HG02763 (cell line): ENCODE results near the gene DCDC2C.

Experiments used
- ATAC-seq: cut with Tn5 transposase; IDR thresholded peaks from one replicate; pipeline ENCODE4 v1.9.1; 2021; ENCODE audit warnings: mild to moderate bottlenecking, moderate library complexity; ENCODE audit not compliant: unreplicated experiment

DCDC2C gene

DNA sequence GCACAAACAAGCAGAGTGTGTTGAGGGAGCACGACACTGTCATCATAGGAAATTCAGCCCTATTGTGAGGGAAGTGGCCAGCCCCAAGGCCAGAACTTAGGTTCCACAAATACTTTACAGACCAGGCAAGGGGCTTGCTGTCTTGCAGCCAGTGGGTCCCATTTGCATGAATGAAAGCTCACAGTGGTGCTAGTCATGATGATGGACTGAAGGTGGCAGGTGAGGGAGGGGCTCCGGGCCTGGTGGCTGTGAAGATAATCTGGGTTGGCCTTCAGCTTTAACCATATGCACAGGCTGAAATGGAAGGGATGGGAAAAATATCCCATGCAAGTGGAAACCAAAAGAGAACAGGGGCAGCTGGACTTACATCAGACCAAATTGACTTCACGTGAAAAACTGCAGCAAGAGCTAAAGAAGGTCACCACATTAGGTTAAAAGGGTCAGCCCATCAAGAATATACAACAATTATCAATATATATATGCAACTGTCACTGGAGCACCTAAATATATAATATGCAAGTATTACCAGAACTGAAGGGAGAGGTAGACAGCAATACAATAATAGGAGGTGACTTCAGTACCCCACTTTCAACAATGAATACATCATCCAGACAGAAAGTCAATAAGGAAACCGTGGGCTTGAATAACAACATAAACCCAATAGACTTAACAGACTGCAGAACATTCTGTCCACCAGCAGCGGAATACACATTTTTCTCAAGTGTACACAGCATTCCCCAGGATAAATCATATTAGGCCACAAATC, 39.6 kb downstream of the DCDC2C start:
- ATAC-seq: no peak

DNA sequence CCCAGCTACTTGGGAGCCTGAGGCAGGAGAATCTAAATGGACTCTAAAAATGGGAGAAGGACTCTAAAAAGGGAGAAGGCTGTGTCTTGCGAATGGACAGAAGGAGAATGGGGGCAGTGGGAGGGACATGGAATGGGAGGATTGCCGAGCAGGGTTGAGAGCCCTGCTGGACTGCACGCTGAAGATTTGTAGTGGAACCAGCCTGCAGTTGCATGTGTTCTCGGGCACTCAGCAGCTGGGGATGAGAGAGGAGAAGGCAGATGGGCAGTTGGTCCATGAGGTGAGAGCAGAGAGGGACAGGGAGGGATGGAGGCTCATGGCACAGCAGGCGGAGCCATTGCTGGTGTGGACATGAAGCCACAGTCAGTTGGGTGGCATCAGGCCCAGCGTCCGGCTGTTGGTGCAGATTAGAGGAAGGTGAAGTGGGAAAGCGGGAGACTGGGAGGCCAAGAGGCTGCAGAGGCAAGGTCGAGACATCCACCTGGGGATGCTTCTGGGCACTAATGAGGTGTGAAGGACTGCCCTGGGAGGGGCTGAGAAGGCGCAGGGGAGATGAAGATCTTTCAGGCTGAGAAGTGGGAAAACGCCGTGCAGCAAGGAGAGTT, 40.7 kb downstream of the DCDC2C start:
- ATAC-seq: no peak

GRCh38 chr2:3745920-3746319, 42.5 kb downstream of the DCDC2C start:
- no peak for ATAC-seq

- ATAC-seq: no peak
Measured at GRCh38 chr2:3747032-3747654, 43.8 kb downstream of the DCDC2C start.

- no peak for ATAC-seq
Measured at GRCh38 chr2:3747826-3748225, 44.5 kb downstream of the DCDC2C start.

DNA sequence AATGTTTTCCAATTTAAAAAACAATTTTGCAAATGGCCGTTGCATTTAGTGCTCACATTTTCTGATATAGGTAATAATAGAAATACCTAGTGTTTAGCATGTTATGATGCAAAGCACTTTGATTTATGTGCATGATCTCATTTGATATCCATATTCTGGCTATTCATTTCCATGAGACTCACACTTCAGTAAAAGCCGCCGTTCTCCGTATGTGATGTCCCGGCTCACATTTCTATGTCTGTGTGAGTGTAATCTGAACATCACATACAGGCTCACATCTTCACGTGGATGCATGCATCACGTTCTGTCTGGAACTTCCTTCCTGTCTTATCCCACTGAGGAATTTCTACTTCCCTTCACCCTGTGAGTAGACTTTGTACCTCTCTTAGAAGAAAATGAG, 45.8 kb downstream of the DCDC2C start:
- ATAC-seq: no peak

- ATAC-seq: no peak
Measured at GRCh38 chr2:3751251-3751650, 47.9 kb downstream of the DCDC2C start.

GRCh38 chr2:3751806-3752205, 48.4 kb downstream of the DCDC2C start:
- no peak for ATAC-seq

- no peak for ATAC-seq
Measured at GRCh38 chr2:3752376-3752775, 49.0 kb downstream of the DCDC2C start.

DNA sequence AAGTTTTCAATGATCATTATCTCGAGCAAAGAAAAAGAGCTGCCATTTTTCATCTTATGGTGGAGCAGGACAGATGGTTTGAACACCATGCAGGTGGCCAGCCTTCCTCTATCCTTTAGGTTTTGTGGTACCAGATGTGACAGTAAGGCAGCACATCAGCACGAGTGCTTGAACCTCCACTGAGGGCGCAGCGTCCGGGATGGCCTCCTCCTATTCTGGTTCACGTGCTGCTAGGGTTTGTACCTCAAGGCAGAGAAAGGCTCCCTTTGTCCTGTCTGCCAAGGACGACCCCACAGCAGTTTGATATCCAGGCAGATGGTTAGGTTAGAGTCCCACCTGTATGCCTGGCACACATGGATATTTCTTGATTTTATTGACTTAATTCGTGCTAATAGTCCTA, 50.2 kb downstream of the DCDC2C start:
- ATAC-seq: no peak

DNA sequence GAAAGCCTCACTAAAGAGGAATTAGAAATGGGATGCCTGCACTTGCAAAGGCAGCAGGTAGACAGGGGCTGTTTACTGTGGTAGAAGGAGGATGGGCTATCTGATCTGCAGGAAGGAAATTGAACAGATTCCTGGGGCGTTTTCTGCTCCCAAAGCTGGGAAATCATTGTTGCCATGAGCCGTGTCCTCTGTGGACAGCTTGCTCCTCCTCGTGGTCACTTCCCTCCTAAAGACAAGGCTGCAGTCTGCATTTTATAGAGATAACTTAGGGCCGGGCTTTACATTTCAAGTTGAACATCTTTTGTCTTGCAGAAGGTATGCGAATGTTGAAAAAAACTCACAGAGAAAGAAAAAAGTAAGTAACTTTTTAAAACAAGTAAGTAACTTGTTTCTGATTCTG, 50.9 kb downstream of the DCDC2C start:
- no peak for ATAC-seq

GRCh38 chr2:3754795-3755194, 51.4 kb downstream of the DCDC2C start:
- ATAC-seq: no peak

DNA sequence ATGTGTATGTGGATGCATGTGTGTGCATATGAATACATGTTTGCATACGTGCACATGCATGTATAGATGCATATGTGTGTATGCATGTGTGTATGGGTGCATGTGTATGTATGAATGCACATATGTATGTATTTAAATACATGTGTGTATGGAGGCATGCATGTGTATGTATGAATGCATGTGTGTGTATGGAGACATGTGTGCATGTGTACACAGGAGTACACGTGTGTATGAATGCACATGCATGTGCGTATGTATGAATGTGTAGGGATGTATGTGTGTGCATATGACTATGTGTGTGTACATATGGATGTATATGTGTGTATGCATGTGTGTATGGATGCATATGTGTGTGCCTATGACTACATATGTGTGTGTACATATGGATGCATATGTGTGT, 51.9 kb downstream of the DCDC2C start:
- ATAC-seq: no peak

DNA sequence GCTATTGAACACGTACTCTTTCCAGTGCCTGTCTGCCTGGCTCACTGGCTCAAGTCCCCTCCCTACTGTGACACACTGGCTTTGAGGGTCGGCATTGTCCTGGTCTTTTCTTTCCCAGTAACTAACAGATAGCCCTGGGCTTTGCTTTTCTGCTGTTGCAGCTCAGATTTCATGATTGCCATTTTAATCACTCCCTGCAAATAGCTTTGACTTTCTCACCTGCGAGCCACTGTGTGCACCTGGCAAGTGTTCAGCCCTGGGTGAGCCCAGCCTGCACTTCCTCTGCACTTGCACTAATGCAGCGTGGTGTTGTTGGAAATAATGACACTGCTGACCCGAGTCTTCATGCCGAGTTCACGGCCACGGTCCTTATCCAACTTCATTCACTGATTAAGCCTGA, 52.9 kb downstream of the DCDC2C start:
- no peak for ATAC-seq

DNA sequence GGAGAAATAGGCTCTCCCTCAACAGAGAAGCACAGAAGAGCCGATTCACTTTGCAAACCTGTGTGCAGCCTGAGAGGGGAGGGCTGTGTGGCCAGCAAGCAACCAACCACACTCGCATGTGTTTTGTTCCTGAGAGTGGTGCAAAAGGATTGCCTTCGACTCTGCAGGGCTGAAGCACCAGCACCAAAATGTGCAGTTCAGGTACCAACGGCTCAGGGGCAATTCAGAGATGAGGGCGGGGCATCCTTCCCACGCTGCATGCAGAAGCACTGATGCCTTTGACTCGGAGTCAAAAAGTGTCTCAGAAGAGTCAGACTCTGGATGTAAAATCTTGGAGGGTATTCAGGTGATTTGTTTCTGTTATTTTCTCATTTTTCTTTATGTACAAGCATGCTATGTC, 55.5 kb downstream of the DCDC2C start:
- no peak for ATAC-seq

- no peak for ATAC-seq
Measured at GRCh38 chr2:3759331-3759730, 56.0 kb downstream of the DCDC2C start.

GRCh38 chr2:3759761-3760160, 56.4 kb downstream of the DCDC2C start:
- no peak for ATAC-seq

- no peak for ATAC-seq
Measured at GRCh38 chr2:3761272-3761671, 57.9 kb downstream of the DCDC2C start.

GRCh38 chr2:3762771-3763447, 59.5 kb downstream of the DCDC2C start:
- no peak for ATAC-seq

GRCh38 chr2:3766824-3767223, 63.4 kb downstream of the DCDC2C start:
- ATAC-seq: no peak

GRCh38 chr2:3768960-3769765, 65.8 kb downstream of the DCDC2C start:
- ATAC-seq: no peak
